ENCODE results near the gene TRPM2. TPM values are rescaled to one million over a fixed set of nuclear protein-coding genes. Genes with fewer than 3 reads are reported as not detected.

TRPM2 gene
- total RNA-seq, 1 donor from 2014 or later = 0.52 TPM

DNA sequence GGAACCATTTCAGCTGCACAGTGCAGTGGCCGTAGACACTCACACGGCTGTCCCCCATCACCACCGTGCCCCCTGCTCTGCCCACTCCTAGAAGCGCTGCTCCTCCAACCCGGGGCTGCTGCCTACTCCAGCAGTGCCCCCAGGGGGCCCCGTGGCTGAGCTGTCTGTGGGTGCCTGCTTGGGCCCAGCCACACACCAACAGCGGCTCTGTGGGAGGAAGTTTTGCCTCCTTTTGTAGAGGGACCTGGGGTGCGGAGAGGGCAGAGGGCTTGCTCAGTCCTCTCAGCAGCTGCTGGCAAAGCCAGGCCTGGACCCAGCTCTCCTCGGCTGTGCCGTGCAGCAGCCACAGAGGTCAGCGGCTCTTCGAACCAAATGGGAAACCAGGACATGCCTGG is 90.5 kb downstream of the TRPM2 start:
- no peak overlapping the region for H3K4me3 ChIP-seq (ENCODE audit: low read depth, low read length)
- DNase-seq (ENCODE audit: low read depth) = no peak
- TF ChIP-seq, protein P1, sequence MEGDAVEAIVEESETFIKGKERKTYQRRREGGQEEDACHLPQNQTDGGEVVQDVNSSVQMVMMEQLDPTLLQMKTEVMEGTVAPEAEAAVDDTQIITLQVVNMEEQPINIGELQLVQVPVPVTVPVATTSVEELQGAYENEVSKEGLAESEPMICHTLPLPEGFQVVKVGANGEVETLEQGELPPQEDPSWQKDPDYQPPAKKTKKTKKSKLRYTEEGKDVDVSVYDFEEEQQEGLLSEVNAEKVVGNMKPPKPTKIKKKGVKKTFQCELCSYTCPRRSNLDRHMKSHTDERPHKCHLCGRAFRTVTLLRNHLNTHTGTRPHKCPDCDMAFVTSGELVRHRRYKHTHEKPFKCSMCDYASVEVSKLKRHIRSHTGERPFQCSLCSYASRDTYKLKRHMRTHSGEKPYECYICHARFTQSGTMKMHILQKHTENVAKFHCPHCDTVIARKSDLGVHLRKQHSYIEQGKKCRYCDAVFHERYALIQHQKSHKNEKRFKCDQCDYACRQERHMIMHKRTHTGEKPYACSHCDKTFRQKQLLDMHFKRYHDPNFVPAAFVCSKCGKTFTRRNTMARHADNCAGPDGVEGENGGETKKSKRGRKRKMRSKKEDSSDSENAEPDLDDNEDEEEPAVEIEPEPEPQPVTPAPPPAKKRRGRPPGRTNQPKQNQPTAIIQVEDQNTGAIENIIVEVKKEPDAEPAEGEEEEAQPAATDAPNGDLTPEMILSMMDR (conservative IDR thresholded peaks at IDR 0.05; ENCODE audit: low read depth, low read length) = no peak

DNA sequence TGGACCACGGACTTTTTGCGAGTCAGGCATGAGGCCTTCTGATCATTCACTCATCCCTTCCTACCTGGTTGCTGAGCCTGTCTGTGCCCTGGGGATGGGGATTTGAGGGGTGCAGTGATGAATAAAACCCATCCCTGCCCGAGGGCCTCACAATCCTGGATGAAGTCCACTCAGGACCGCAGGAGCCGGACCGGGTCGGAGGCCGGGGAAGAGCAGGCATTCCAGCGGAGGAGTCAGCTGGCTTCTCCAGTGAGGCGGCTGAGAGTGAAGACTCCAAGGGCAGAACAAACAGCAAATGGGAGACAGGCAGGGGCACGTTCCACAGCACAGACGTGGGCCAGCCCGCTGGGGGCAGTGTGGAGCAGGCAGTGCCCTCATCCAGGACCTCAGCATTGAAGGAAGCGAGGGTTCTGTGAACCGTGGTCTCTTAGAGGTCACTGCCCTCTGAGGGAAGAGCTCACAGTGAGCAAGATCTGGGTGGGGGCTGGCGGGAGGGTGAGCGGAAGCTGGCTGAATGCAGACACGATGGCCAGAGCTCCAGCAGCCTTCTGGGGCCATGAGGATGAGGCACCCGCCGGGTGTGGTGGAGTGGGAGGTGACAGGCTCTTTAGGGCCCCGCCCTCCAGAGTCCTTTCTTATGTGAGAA is 91.0 kb downstream of the TRPM2 start:
- no peak overlapping the region for H3K4me3 ChIP-seq (ENCODE audit: low read depth, low read length)
- no peak for DNase-seq (ENCODE audit: low read depth)
- TF ChIP-seq, protein P1 (conservative IDR thresholded peaks at IDR 0.05; ENCODE audit: low read depth, low read length) = no peak

DNA sequence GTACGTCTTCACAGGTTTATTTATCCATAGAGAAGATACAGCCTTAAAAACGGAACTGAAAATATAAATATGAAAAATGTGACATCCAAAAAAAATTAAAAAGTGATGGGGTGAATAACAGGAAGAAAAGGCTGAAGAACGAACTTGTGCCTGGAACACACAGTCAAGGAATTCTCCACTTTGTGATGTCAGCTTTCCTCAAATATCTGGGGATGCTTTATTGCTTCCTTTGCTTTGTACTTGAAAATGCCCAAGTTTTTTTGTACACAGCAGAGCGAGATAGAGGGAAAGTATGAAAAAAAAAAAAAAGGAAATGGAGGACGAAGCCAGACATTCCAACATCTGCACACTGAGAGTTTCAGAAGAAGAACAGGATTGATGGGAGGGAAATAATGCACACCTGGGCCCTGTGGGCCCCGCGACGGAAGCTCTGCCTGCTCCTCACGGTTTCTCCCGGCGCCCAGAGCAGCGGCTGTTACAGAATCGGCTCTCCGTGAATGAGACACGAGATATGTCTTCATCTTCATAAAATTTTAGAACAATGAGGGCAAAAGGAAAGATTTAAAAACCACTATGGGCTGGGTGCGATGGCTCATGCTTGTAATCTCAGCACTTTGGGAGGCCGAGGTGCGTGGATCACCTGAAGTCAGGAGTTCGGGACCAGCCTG is 91.9 kb downstream of the TRPM2 start:
- TF ChIP-seq, protein P1 (conservative IDR thresholded peaks at IDR 0.05; ENCODE audit: low read depth, low read length) = no peak
- no peak for DNase-seq (ENCODE audit: low read depth)
- H3K4me3 ChIP-seq (ENCODE audit: low read depth, low read length) = no peak overlapping the region

DNA sequence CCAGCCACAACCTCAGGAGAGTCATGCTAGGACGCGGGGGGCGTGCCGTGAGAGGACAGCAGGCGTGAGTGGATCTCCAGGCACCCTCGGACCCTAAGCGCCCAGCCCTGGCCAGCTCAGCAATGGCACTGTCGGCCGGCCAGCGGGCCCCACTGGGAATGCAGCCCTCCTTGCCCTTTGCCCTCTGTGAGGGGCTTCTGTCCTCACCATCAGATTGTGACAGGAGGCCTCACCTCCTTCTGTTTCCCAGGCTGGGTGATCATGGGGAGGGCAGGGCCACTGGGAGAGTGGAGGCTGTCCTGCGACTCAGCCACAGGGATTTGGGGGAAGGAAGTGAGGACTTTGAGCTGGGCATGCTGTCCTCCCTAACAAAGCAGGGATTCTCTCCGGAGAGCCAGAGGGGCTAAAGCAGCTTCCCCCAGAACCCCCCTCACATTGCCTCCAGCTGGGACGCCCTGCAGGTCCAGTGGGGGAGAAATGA is 95.3 kb downstream of the TRPM2 start:
- DNase-seq (ENCODE audit: low read depth) = no peak
- TF ChIP-seq, protein P1 (conservative IDR thresholded peaks at IDR 0.05; ENCODE audit: low read depth, low read length) = no peak
- no peak overlapping the region for H3K4me3 ChIP-seq (ENCODE audit: low read depth, low read length)

DNA sequence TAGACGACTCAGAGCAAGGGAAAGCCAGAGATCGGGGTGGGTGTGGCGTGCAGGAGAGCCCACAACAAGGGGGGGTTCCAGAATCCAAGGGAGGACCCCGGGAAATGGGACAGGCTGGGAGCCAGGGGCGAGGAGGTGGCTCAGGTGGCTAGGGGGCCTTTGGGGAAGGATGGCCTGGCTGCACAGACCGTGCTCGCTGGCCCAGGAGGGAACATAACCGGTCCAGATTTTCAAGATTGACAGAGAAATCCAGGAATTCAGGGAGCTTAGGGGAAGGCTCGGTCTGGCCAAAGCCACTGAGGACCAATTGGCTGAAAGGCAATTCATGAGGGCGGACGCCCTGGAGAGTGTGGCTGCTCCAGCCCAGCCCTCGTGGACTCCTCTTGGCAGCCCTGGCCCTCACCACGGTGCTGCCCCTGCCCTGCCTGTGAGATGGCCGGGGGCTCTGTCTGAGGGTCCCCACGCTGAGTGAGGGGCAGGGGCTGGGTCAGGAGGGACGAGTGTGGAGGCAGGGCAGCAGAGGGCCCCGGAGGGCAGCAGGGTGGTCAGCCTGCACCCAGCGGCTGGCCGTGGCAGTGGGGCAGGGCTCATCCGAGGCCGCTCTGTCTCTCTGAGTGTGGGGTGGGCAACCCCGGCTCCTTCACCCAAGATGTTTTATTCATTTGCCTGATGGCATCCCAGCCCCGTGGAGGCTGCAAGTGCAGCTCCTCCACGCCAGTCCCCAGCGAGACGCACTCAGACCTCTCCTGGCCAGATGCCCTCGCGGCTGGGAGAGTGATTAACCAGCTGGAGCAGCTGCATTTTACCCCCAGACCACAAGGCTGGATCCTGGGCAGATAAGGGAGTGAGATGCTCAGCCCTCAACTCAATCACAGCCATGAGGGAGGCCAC is 96.3 kb downstream of the TRPM2 start:
- DNase-seq (ENCODE audit: low read depth) = no peak

DNA sequence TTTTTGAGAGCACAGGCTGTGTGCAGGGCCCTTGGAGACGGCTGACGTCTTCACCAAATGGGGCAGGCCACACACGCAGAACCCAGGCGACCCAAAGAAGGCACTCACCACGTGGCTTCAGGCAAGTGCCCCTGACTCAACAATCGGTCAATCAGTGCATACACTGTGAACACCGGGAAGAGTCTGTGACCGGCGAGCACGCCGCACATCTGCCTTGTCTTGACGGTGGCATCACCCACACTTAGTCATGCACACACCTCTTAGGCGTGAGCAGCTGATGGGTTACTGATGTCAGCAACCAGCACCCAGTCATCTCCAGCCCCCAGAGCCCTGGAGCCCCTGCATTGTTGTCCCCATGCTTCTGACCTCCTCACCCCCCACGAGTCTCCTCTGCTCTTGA is 97.0 kb downstream of the TRPM2 start:
- no peak overlapping the region for H3K4me3 ChIP-seq (ENCODE audit: low read depth, low read length)
- TF ChIP-seq, protein P1 (conservative IDR thresholded peaks at IDR 0.05; ENCODE audit: low read depth, low read length) = no peak
- DNase-seq (ENCODE audit: low read depth) = no peak

More for the DNA sequence above, 96.3 kb downstream of the TRPM2 start:
- TF ChIP-seq, protein P1 (conservative IDR thresholded peaks at IDR 0.05; ENCODE audit: low read depth, low read length) = no peak
- no peak overlapping the region for H3K4me3 ChIP-seq (ENCODE audit: low read depth, low read length)

Data from epithelial cell of proximal tubule (primary cell).